Activated CD4-positive, alpha-beta T cell treated with anti-CD3 and anti-CD28 coated beads for 36 hours (primary cell): ENCODE results near the gene NACC1. TPM values are rescaled to one million over a fixed set of nuclear protein-coding genes. Genes with fewer than 3 reads are reported as not detected.

Experiments used
- ATAC-seq: fragments of 200-7000 bp; cut with Tn5 transposase; one replicate; pipeline ENCODE4 v1.10.0; 2021; ENCODE audit warnings: mild to moderate bottlenecking, moderate library complexity
- CTCF ChIA-PET: fragments of 350-600 bp; sonication (Branson Sonifier 250); formaldehyde crosslinking; loops from one replicate; lab custom pipeline; 2021; ENCODE audit warnings: antibody characterized with exemption; lab: Charles Lee
- POLR2A ChIA-PET: fragments of 350-600 bp; sonication (Branson Sonifier 250); formaldehyde crosslinking; loops from one replicate; lab custom pipeline; 2021; ENCODE audit warnings: antibody characterized with exemption, inconsistent platforms; lab: Charles Lee
- DNase-seq: peaks from one replicate; pipeline ENCODE4 v3.0.0-alpha.2; 2020
- H3K27ac Mint-ChIP-seq: one replicate; pipeline ENCODE4 v1.8.0; 2021; ENCODE audit warnings: mixed read lengths
- H3K27me3 Mint-ChIP-seq: one replicate; pipeline ENCODE4 v1.8.0; 2021; ENCODE audit warnings: mixed read lengths
- H3K36me3 Mint-ChIP-seq: one replicate; pipeline ENCODE4 v1.8.0; 2021; ENCODE audit warnings: low read depth, mixed read lengths
- H3K4me1 Mint-ChIP-seq: one replicate; pipeline ENCODE4 v1.8.0; 2021; ENCODE audit warnings: mixed read lengths
- H3K4me3 Mint-ChIP-seq: one replicate; pipeline ENCODE4 v1.8.0; 2021; ENCODE audit warnings: mild to moderate bottlenecking, moderate library complexity, mixed read lengths
- H3K9me3 Mint-ChIP-seq: one replicate; pipeline ENCODE4 v1.8.0; 2021; ENCODE audit warnings: low read depth, mixed read lengths
- intact Hi-C, 2 experiments: fragments of 100-400 bp; cut with DNase I in 1 of 2; cut with micrococcal nuclease in 1 of 2; formaldehyde crosslinking; loops; one replicate each; pipeline versions ENCODE4 v1.14.2 to v1.15.1; 2022 to 2024; cut with DNase I, micrococcal nuclease
- total RNA-seq, 2 experiments: library from RNA; stranded (reverse); gene quantifications; one replicate each; pipeline ENCODE4 v1.2.3, GENCODE V29; 2021

The NACC1 gene
- total RNA-seq, 2 experiments from 2014 or later, result 77.5 to 84.5 TPM

DNA sequence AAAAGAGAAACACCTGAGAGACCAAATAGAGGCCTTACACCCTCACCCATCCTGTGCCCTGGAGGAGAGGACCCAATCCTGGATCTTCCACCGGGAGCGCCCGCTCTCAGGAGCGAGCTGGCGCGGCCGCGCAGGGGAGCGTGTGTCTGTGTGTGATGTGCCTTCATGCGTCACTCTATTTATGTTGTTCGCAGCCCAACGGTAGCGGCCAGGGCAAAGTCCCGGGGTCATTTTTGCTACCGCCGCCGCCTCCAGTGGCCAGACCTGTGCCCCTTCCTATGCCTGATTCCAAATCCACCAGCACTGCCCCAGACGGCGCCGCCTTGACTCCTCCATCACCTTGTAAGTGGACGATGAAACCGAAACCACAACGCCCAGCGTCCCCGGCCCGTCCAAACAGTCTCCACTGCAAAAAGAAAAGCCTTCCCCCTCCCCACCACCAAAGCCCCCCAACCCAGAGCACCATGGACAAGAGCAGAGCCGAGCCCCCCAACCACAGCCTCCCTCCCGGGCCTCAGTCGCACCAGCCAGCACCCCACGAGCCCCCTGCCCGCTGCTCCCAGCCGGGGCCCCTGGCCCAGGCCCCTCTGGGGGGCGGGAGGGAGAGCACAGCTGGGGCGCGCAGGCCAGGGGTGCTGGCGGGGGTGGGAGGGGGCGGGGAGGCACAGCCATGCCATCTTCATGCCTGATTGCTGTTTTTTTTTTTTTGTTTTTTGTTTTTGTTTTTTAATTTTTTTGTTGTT is 30.1 kb upstream of the NACC1 start:
- DNase-seq (no peak), ATAC-seq (no peak)
- Mint-ChIP-seq H3K27me3 (no peaks in the 10 kb centered on the region), H3K27ac (no peak overlapping the region), H3K4me3 (no peak overlapping the region), H3K9me3 (no peaks in the 10 kb centered on the region), H3K36me3 (no peaks in the 10 kb centered on the region), H3K4me1 (no peaks in the 10 kb centered on the region)
- ChIA-PET POLR2A (no interaction called here), CTCF (interaction anchor here (4.3 kb wide), 1 partner anchor 123 kb away, joined by 16 read pairs; no protein-coding TSS in a partner anchor)
- intact Hi-C loops, result no loop called here

DNA sequence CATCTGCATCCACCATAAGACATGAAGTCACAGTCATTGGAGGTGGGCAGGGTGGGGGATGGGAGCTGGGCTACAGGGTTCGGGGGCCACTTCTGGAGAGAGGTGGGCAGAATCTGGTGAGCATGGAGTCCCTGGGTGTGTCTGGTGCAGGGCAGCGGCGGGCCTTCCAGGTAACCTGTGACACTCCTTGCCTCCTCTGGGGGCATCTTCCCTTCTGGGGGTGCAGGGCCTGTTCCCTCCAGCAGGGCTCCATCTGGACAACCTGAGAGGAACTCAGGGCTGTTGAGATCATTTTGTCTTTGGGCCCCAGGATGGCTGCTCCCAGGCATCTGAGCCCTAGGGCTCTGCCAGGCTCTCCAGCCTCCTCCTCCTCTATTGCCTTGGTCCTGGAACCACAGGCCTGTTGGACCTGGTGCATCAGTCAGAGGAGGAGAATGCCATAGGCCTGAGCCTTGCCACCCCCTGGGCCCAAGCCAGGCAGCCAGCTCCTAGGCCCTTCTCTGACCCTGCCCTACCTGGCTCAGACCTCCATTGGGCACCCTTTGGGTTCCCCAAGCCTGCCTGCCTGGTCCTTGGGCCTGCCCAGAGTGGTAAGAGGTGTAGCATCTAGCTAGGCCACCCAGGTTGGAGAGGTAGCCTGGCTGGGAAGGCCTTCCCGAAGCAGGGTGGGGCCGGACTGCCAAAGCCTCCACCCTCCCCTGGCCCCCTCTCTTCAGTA is 28.8 kb upstream of the NACC1 start:
- Mint-ChIP-seq H3K4me1 (no peaks in the 10 kb centered on the region), H3K27me3 (no peaks in the 10 kb centered on the region), H3K27ac (no peak overlapping the region), H3K9me3 (no peaks in the 10 kb centered on the region), H3K4me3 (no peak overlapping the region), H3K36me3 (no peaks in the 10 kb centered on the region)
- peak; percentile 50 for DNase-seq
- intact Hi-C loops, result no loop called here
- ChIA-PET POLR2A (no interaction called here), CTCF (interaction anchor here (0.7 to 2.9 kb wide), 6 partner anchors 20 to 113 kb away, joined by 3 to 9 read pairs (median 4); no protein-coding TSS in a partner anchor)
- peak; percentile 50 for ATAC-seq

DNA sequence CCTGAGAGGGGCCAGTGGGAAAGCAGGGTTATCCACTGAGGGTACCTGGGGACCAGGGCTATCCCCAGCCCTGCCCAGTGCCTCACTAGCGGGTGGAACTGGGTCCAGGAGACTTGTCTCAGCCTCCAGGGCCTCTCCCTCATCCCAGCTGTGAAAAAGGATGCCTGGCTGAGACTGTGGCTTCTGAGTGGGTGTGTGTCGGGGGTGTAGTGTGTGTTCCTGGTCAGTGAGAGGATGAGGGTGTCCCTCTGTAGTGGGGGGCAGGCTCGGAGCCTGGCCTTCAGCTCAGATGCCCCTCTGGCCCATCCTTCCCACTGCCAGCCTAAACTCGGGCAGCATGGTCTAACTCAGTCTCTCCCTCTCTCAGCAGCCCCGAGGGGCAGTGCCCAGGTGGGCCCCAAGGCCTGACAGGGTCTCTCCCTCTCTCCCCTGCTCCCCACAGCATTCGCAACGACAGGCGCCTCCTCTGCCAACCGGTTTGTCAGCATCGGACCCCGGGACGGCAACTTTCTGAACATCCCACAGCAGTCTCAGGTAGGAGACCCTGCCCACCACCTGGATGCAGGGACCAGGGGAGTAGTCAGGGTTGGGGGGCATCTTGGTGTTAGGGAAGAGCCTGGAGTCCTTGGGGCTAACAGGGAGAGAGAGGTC is 28.1 kb upstream of the NACC1 start:
- H3K4me3 Mint-ChIP-seq, result no peak overlapping the region
- H3K36me3 Mint-ChIP-seq, result no peaks in the 10 kb centered on the region
- no peaks in the 10 kb centered on the region for H3K9me3 Mint-ChIP-seq
- intact Hi-C loops, result loop anchor here in 1 of 2 experiments (5.0 kb wide), 1 partner anchor 58 kb away; no protein-coding TSS in a partner anchor
- DNase-seq (no peak), ATAC-seq (no peak)
- H3K4me1 Mint-ChIP-seq, result peaks cover 3% of the 10 kb centered on the region
- ChIA-PET CTCF (interaction anchor here (0.7 to 2.9 kb wide), 6 partner anchors 21 to 114 kb away, joined by 3 to 9 read pairs (median 4); no protein-coding TSS in a partner anchor), POLR2A (no interaction called here)
- peaks cover 5% of the 10 kb centered on the region for H3K27me3 Mint-ChIP-seq
- no peak overlapping the region for H3K27ac Mint-ChIP-seq

DNA sequence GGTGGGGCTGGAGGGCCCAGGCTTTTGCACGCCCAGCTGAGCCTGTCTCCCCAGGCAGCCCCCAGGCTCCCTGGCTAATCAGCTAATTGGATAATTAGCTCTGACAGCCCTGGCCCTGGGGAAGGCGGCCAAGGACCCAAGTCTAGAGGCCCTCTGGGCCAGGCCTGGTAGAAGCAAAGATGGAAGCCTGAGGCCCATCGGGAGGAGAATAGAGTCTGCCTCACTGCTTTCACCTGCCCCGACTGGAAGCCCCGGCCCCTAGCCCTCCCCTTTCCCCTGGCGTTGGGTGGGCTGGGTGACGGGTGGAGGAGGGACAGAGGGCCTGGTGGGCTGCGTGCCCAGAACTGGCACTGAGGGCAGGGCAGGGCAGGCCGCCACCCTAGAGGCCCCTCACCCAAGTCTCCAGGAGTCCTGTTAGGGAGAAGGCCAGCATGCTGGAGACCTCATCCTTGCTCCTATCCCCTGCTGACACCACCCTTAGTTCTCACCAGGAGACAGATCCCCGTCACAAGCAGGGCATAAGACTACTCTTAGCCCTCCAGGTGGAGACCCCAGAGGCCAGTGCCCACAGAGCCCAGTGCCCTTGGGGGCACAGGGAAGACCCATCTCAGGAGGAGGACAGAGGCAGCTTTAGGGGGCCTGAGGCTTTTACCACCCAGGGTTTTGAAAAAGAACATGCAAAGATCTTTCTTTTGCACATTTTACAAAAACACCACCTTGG is 27.4 kb upstream of the NACC1 start:
- DNase-seq (no peak), ATAC-seq (no peak)
- ChIA-PET POLR2A (interaction anchor here (0.6 kb wide), 1 partner anchor 206 kb away, joined by 3 read pairs; no protein-coding TSS in a partner anchor), CTCF (interaction anchor here (0.6 to 2.9 kb wide), 6 partner anchors 11 to 156 kb away, joined by 3 to 9 read pairs (median 4); no protein-coding TSS in a partner anchor)
- intact Hi-C loops, result loop anchor here in 1 of 2 experiments (5.0 kb wide), 1 partner anchor 58 kb away; no protein-coding TSS in a partner anchor
- no peaks in the 10 kb centered on the region for H3K36me3 Mint-ChIP-seq
- no peak overlapping the region for H3K4me3 Mint-ChIP-seq
- peaks cover 5% of the 10 kb centered on the region for H3K27me3 Mint-ChIP-seq
- H3K4me1 Mint-ChIP-seq, result peaks cover 3% of the 10 kb centered on the region
- no peaks in the 10 kb centered on the region for H3K9me3 Mint-ChIP-seq
- no peak overlapping the region for H3K27ac Mint-ChIP-seq

DNA sequence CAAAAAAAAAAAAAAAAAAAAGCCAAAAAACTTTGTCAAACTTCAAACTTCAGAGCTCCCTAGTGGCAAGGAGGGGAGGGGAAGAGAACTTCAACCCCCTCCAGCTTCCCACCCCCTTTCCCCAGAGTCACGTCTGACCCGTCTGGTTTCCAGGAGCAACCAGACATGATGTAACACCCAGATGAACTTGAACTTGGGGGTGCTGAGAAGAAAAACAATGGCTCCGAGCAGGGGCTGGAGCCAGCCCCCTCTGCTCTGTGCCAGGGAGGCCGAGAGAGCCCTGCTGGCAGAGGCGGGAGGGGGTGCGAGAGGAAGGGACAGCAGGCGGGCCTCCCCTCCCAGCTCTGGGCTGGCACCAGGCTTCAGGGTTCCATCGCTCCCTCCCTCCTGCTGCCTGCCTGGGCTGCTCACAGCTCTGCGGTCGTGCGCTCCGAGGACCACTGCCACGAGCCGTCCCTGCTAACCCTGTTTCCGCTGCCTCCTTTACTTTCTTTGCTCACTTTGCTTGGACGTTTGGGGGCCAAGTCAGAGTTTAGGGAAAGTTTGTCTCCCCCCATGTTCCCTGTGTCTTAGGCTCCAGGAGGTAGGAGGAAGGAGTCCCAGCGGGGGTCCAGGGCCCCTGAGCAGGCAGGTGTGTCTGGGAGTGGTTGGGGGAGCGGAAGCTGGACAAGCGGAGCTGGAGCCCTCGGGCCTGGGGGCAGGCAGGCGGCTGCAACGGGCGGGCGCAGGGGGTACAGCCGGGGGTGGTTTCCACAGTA is 26.5 kb upstream of the NACC1 start:
- ATAC-seq, result no peak
- DNase-seq, result no peak
- Mint-ChIP-seq H3K4me1 (peaks cover 10% of the 10 kb centered on the region), H3K4me3 (no peak overlapping the region), H3K27me3 (peaks cover 14% of the 10 kb centered on the region), H3K36me3 (no peaks in the 10 kb centered on the region), H3K27ac (no peak overlapping the region), H3K9me3 (no peaks in the 10 kb centered on the region)
- ChIA-PET CTCF (interaction anchor here (0.7 to 5.7 kb wide), 7 partner anchors 12 to 227 kb away, joined by 3 to 98 read pairs (median 4); no protein-coding TSS in a partner anchor), POLR2A (no interaction called here)
- intact Hi-C loops, result loop anchor here in 1 of 2 experiments (5.0 kb wide), 1 partner anchor 59 kb away; no protein-coding TSS in a partner anchor

DNA sequence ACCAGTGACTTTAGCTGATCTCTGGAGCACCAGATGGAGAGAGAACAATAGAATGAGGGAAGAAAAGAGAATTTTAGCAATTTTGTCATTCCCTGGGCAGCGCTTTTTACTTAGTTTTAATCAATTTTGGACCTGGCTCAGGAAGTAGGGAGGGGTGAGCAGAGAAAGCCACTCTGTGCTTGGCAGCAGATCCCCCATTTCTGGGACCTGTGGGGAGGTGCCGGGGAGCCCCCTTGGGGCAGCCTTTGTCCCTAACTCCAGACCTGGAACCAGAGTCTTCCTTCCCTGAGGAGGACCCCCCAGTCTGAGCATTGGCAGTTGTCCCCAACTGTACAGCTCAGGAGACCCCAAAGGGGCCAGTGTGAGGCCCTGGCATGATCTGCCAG is 25.9 kb upstream of the NACC1 start:
- peaks cover 13% of the 10 kb centered on the region for H3K4me1 Mint-ChIP-seq
- ChIA-PET POLR2A (no interaction called here), CTCF (interaction anchor here (0.9 to 5.7 kb wide), 4 partner anchors 31 to 127 kb away, joined by 3 to 98 read pairs (median 6); no protein-coding TSS in a partner anchor)
- H3K9me3 Mint-ChIP-seq, result no peaks in the 10 kb centered on the region
- ATAC-seq (no peak), DNase-seq (no peak)
- H3K4me3 Mint-ChIP-seq, result no peak overlapping the region
- intact Hi-C loops, result loop anchor here in 1 of 2 experiments (5.0 kb wide), 1 partner anchor 60 kb away; no protein-coding TSS in a partner anchor
- no peak overlapping the region for H3K27ac Mint-ChIP-seq
- no peaks in the 10 kb centered on the region for H3K36me3 Mint-ChIP-seq
- H3K27me3 Mint-ChIP-seq, result peaks cover 19% of the 10 kb centered on the region

DNA sequence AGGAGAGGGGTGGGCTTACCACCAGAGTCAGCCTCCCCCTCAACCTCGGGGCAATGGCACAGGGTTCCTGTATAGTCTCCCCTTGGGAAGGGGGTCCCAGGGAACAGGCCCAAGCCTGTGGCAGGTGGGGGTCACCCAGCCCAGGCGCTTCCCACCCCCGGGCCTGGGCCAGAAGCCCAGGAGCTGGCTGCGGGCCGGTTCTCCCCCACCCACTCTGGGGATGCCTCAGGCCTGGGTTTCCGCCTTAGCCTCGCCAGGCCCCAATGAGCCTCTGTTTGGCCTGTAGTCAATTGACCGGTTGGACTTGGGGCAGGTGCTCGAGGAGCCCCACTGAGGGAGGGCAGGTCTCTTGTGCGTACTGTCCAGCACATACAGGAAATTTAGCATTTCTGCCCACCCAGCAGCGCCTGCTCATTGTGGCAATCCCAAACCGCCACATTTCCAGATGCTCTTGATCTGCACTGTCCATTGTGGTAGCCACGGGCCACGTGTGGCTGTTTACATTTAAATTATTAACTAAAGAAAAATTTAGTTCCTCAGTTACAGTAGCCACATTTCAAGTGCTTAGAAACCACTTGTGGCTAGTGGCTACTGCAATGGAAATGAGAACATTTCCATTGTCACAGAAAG is 25.3 kb upstream of the NACC1 start:
- no peak overlapping the region for H3K27ac Mint-ChIP-seq
- CTCF ChIA-PET, result interaction anchor here (0.7 to 5.7 kb wide), 8 partner anchors 13 to 205 kb away, joined by 3 to 98 read pairs (median 22); no protein-coding TSS in a partner anchor
- no peaks in the 10 kb centered on the region for H3K36me3 Mint-ChIP-seq
- H3K9me3 Mint-ChIP-seq, result no peaks in the 10 kb centered on the region
- DNase-seq (no peak), ATAC-seq (no peak)
- POLR2A ChIA-PET, result no interaction called here
- peaks cover 16% of the 10 kb centered on the region for H3K4me1 Mint-ChIP-seq
- H3K4me3 Mint-ChIP-seq, result no peak overlapping the region
- intact Hi-C loops, result loop anchor here (1.0 to 5.0 kb wide), 5 partner anchors 31 to 127 kb away; no protein-coding TSS in a partner anchor
- H3K27me3 Mint-ChIP-seq, result peaks cover 22% of the 10 kb centered on the region

DNA sequence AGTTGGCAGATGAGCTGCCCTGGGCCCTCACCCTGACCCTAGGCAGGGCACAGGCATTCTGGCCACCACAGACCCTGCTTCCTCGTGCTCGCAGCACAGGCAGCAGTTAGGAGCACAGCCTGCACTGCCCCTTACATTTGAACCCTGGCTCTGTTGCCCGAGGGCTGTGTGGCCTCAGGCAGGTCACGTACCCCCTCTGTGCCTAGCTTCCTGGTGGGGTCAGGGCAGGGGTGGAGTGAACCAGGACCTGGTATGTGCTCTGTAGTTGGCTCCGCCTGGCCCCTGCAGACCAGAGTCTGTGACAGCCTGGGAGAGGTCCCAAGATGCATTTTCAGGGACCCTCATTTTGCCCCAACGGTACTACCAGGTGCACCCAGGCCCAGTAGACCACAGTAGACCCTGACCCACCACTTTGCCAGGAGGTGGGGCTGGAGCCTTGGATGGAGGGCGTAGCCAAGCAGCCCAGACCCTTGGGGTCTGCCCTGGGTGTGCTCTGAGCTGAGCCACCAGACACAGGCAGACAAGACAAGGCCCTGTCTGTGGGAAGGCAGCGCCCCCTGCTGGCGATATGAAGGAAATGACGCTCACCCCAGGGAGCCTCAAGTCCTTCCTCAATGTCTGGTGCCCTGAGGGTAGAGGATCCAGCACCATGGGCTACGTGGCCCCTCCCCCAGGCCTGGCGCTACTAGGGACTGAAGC is 24.5 kb upstream of the NACC1 start:
- no peak overlapping the region for H3K27ac Mint-ChIP-seq
- intact Hi-C loops, result loop anchor here (1.0 to 5.0 kb wide), 5 partner anchors 32 to 128 kb away; no protein-coding TSS in a partner anchor
- H3K4me3 Mint-ChIP-seq, result no peak overlapping the region
- H3K4me1 Mint-ChIP-seq, result peaks cover 23% of the 10 kb centered on the region
- POLR2A ChIA-PET, result no interaction called here
- H3K27me3 Mint-ChIP-seq, result peaks cover 29% of the 10 kb centered on the region
- CTCF ChIA-PET, result interaction anchor here (0.6 to 5.7 kb wide), 20 partner anchors 10 to 1040 kb away, joined by 3 to 98 read pairs (median 4); partner anchors contain the start of genes DAND5, GADD45GIP1, IER2 and STX10
- ATAC-seq, result peak; percentile 89
- peak; percentile 90 for DNase-seq
- no peaks in the 10 kb centered on the region for H3K36me3 Mint-ChIP-seq
- no peaks in the 10 kb centered on the region for H3K9me3 Mint-ChIP-seq

DNA sequence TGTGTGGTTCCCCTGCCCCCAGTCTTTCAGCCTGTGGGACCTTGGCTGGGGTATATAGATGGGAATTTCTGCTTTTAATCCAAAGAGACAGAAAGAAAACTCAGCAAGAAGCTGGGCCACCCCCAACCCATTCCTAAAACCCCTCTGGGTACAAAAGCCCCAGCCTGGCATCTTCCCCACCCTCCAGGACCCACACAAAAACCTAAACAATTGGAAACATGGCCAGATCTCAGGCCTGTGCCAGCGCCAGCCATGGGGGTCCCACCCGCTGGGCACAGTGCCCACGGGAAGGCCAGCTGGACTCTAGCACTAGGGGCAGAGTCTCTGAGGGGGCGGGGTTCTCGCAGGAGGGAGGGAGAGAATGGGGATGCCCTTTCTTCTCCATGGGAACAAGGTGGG is 24.0 kb upstream of the NACC1 start:
- Mint-ChIP-seq H3K27me3 (peaks cover 32% of the 10 kb centered on the region), H3K36me3 (no peaks in the 10 kb centered on the region), H3K27ac (no peak overlapping the region), H3K4me3 (no peak overlapping the region), H3K9me3 (no peaks in the 10 kb centered on the region), H3K4me1 (peaks cover 26% of the 10 kb centered on the region)
- ChIA-PET POLR2A (no interaction called here), CTCF (interaction anchor here (0.6 to 5.7 kb wide), 19 partner anchors 10 to 184 kb away, joined by 3 to 98 read pairs (median 4); partner anchors contain the start of genes DAND5, GADD45GIP1, IER2 and STX10)
- DNase-seq, result no peak
- intact Hi-C loops, result loop anchor here in 1 of 2 experiments (5.0 kb wide), 1 partner anchor 62 kb away; no protein-coding TSS in a partner anchor
- ATAC-seq, result no peak
